HG03354 (cell line): Measurements from ENCODE around the gene P4HA3.

Experiments used
- ATAC-seq: cut with Tn5 transposase; IDR thresholded peaks from one replicate; pipeline ENCODE4 v1.9.1; 2021; ENCODE audit warnings: mild to moderate bottlenecking; ENCODE audit not compliant: unreplicated experiment, poor library complexity, severe bottlenecking

P4HA3 gene

DNA sequence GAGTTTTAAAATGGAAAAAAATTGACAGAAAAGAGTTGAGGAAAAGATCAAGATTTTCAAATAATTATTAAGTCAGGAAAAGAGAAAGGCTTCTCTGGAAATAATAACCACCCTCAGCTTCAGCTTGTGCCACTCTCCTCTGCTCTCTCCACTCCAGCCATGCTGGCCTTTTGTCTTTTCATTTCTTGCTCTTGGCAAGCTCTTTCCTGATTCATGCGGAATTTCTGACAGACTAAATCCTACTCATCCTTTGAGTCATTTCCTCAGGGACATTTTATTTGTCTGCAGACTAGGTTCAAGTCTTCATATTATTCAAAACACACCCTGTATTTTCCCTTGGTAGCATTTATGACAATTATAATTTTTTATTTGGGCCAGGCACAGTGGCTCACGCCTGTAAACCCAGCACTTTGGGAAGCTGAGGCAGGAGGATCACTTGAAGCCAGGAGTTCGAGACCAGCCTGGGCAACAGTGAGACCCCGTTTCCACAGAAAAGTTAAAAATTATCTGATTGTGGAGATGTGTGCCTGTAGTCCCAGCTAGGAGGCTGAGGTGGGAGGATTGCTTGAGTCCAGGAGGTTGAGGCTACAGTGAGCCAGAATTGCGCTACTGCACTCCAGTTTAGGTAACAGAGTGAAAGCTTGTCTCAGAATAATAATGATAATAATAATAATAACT is 7.8 kb upstream of the P4HA3 start:
- ATAC-seq = no peak

DNA sequence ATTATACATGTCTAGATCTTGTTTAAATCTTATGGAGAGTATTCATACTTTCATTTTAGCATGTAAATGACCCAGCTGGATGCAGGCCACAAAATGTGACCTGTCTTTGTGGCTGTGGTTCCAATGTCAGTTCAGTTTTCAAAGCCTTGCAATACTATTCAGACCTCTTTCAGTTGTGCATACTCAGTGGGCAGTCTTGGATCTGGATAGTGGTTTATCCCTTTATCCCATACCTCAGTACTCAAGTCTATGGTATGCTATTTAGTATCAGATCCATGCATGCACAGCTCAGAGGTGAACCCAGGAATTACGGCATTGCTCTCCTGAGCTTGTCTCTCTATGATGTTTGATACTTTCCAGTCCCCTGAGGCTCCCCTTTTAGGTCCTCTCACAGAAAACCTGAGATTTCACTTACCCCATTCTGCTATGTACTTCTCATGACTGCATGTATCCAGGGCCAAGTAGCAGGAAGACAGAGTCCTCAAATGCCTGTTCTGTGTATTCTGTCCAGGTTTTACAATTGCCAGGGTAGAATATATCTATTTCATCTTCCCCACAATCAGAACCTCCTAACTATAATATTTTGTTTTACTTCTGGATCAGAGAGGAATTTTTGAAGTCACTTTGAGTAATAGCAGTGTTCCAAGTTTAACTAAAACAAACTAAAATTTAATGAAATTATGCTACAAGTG is 6.9 kb upstream of the P4HA3 start:
- no peak for ATAC-seq

DNA sequence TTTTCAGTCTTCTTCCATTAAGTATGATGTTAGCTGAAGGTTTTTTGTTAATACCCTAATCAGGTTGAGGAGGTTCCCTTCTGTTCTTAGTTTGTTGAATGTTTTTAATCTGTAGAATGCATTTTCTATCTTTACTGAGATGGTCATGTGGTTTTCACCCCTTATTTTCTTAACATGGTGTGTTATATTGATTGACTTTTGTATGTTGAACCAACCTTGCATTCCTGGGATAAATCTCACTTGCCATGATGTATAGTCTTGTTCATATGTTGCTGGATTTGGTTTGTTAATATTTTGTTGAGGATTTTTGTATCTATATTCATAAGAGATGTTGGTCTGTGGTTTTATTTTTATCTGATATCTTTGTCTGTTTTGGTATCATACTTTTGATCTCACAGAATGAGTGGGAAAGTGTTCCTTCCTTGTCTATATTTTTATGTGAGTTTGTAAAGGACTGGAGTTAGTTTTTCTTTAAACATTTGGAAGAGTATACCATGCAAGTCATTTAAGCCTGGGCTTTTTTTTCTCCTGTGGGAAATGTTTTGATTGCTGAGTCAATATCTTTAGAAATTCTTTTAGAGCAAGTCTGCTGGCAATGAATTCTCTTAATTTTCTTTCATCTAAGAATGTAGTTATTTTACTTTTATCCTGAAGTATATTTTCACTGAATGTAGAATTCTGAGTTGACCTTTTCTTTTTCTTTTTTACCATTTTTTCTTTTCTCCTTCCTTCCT is 5.5 kb upstream of the P4HA3 start:
- no peak for ATAC-seq

DNA sequence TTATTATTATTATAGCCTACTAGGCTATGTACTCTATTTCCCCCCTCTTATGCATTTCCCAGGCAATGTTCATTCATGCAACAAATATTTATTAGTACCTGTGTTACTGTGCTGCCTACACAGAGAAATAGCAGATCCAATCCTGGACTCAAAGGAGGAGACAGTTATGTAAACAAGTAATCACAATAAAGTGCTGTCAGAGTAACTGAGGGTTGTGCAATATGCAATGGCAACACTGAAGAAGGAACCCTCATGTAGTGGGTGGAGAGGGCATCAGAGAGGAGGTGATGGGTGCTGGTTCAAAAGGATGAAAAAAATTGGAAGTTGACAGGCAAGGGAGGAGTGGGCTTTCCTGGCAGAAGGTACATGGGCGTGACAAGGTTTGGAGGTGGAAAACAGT is 886 bp upstream of the P4HA3 start:
- no peak for ATAC-seq

DNA sequence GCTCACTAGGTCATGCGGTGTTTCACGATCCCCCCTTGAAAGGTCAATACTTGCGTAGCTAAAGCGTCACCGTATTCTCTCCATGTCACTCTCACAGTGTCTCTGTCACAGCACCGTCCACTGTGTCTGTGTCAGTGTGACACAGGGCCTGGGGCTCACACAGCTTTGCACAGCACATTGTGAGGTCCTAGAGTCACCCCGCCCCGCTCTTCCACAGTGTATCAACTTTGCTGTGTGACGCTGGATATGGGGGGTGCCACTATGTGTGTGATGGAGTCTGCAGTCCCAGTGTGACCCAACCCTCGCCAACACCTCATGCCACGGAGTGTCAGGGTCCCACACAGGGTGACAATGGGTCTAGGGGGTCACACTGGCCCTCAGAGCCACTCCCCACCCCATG is 583 bp downstream of the P4HA3 start:
- no peak for ATAC-seq

DNA sequence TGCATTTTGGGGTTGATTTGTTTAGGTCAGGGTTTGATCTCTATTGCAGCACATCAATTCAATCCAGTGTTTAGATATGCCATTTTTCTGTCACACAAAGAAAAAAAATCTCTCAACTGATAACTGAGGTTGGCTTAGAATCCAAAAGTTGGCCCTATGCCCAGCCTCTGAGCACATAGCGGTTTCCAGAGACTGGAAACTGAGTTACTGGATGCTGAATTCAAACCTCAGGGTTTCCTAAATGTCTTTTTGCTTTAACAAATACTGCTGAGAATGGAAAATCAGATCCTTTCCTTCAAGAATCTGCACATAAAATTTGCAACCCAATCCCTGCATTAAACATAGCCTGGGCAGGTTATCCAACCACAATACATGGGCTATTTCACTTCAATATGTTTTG is 4.0 kb downstream of the P4HA3 start:
- no peak for ATAC-seq

DNA sequence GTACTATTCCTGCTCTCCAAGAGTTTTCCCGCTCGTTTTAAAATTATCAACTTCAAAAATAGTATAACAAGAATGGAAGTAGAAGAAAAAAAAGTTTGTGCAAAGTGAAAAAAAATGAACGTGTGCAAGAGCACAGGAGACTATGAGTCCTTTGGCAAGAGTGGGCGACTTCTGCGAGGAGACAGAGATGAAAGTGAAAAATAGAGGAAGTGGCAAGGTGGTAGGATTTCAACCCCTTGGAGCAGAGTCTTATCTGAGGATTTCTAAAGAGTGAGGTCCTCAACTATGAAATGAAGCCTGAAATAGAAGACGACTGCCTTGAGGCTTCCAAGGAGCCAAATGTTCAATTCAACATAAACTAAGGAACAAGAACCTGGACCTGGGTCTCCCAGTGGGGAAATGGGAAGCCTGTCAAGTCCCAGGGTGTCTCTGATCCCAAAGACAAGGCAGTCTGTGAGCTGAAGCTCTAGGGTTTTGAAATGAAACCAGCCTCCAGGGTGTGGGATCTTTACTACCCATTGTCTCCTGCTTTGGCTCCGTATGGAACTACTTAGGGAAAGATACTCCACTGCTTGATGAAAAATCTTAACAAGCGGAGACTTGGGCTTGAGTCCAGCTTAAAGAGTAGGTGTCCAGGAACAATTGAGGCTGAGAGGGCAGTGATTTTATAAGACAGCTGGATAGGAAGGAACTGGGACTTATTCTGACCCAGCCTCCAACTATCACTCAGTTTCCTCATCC is 4.8 kb downstream of the P4HA3 start:
- ATAC-seq = no peak

DNA sequence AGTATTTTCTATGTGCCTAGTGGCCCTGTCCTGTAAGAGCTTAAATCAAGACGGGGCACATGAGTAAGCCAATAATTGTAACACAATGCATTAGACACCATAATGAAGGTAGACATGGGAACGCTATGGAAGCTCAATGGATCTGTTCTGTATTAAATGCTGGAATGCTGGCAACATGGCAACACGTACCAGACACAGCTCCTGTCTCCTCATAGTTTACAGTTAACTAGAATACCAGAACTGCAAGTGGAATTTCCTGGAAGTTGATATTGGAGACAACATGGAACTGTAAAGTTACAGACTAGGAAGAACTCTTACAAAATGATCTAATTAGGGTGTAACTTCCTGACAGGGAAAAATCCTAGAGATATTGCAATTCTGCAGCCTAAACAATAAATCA is 12.4 kb downstream of the P4HA3 start:
- no peak for ATAC-seq

DNA sequence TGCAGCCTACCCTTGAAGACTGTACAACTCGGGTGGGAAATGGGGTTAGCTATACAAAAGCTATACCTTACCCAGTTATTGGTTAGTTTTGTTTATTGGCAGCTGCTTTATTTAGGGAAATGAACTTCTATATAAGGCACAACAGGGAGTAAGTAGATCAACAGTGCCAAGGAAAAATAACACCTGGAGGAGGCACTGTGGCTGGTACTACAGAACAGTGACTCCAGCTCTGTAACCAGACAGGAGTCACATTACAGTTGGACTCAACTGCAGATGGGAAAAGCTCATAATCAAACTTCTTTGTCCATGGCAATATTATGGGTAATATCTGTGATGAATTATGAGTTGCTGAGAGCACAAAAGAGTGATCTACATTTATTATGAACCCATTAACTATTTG is 14.0 kb downstream of the P4HA3 start:
- no peak for ATAC-seq

DNA sequence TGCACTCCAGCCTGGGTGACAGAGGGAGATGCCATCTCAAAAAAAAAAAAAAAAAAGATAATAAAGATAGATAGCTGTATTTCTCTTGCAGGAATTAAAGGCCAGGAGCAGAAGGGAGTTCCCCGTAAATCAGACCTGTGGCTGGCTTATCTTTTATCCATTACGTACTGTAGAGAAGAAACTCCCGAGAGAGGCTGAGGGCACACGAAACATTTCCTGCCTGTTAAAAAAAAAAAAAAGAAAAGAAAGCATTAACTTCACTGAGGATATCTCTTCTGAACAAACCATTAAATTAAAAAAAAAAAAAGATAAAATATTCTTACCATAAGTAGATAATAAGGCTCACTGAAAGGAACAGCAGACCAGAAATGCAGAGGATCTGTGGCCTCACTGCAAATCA is 22.5 kb downstream of the P4HA3 start:
- no peak for ATAC-seq

DNA sequence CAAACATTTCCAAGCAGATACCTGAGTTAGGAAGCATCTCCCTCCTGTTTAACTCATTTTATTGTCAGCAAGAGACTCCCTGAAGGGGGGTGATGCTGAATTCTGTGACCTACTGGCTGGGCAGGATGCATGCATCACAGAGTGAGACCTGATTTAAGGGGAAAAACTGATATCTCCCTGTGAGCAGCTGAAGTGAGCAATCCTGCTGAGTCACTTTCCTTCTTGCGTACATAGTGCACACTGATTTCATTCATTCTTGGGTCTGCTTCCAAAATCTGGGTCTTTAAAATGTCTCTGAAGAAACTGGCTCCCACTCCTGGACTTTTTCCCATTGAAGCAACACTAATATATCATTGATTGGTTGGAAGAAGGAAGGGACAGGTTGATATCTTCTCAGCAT is 23.3 kb downstream of the P4HA3 start:
- ATAC-seq = no peak

DNA sequence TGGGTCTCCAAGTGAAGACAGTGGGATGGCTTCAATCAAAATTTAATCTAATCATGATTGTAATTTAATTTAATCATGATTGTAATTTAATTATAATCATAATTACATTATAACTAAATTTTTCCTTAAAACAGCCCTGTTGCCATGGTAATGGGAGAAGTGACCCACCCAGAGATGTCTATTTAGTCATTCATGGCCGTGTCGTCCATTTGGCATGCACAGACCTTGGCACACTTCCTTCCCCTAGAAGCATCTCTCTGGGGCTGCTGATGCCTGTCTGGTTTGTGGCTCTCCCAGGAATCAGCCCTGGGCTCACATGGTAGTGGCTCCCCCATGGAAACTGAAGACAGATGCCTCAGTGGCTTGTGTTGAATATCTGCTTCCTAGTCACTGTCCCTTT is 27.0 kb downstream of the P4HA3 start:
- no peak for ATAC-seq

DNA sequence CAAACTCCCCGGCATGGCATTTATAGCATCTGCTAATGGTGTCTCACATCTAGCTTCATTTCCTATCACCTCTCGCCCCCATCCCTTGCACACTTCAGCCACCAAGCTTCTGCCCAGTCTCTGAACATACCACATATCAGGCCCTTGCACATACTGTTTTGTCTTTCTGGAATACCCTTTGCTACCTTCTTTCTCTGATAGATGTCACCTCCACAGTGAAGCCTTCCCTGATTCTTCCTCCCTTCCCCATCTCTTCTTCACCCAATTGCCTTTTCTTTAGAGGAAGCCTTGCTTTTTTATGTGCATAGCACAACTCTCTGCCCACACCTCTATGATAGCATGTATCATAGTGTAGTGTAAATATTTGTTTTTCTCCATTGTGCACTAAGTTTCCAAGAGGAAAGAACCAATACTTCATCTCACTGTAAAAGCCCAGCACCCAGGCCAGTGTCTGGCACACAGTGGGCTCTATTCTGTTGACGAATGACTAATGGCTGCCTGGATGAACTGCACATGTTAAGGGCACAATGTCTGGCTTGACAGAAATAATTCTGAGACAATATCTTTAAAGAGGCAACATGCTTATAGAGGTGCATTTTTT is 27.8 kb downstream of the P4HA3 start:
- ATAC-seq = no peak

DNA sequence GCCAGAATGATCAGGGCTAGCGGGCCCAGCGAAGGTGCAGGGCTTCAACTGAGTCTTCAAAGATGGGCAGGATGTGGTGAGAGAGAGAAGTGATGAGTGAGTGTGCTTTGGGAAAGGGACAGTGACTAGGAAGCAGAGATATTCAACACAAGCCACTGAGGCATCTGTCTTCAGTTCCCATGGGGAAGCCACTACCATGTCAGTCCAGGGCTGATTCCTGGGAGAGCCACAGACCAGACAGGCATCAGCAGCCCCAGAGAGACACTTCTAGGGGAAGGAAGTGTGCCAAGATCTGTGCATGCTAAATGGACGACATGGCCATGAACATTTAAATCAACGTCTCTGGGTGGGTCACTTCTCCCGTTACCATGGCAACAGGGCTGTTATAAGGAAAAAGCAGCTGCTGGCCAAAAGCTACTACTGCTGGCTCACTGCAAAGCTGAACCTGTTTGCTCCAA is 28.5 kb downstream of the P4HA3 start:
- ATAC-seq = no peak

DNA sequence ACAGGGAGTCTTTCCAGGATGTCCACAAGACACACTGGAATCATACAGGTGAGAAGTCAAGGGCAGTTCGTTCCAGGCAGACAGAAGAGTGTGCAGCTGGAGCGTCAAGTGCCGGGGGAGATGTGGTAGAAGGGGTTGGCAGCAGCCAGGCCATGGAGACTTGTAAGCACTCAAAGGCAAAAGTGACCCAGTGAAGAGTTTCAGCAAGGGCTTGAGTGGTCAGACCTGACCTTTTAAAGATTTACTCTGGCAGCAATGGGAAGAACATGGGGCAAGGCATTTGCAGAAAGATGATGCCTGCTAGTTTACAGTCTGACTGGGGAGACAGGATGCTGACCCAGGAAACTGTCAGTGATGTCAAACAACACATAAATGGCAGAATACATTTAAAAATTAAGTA is 29.0 kb downstream of the P4HA3 start:
- no peak for ATAC-seq

DNA sequence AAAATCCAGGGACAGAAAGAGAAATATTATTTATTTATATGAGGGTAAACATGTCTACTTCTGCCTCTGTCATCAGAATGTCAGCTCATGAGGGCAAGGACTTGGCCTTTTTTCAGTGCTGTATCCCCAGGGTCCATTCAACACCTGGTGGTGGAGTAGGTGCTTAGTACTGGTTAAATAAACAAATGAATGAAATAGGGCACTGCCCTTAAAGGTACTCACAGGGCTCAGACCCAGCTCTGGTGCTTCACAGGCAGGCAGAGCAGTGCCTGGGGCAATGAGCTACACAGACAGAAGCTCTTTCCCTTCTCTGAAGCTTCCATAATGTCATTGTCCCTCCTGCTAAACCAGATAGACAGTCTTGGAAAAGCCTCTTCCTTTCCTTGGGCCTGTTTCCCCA is 30.9 kb downstream of the P4HA3 start:
- no peak for ATAC-seq

DNA sequence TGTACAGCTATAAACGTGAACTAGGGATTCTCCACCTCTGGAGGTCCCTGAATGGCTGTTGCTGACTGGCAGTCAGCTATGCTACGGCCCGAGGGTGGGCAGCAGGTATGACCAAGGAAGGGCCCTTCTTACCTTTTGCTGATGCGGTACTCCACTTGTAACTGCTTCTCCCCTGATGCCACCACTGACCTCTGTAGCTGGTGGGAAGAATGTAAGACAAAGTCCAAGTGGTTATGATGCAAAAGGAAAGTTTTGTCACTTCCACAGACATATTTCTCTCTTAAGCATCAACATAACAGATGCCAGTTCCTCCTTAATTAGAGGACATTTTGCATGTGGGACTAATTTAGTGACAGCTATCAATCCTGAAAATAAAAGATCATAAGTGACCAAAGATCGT is 32.2 kb downstream of the P4HA3 start:
- ATAC-seq = no peak

DNA sequence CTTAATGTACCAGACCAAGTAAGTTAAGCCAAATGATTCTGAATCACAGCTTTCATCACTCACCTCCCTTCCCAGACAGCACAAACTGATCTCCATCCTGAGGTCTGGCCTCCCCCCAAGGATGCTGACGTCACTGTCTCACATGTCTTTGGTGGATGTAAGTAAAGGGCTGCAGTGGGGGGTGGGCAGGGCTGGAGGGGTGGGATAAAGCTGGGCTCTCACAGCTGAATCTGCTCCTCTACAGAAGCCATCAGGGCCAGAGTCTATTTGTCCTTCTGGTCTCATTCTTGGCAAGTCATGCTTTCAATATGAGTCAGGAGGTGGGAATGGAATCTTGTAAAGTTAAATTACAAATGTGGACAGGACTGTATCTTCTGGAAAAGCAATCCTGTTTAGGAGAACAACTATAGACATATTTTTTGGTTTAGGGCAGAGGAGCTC is 32.7 kb downstream of the P4HA3 start:
- ATAC-seq = no peak

DNA sequence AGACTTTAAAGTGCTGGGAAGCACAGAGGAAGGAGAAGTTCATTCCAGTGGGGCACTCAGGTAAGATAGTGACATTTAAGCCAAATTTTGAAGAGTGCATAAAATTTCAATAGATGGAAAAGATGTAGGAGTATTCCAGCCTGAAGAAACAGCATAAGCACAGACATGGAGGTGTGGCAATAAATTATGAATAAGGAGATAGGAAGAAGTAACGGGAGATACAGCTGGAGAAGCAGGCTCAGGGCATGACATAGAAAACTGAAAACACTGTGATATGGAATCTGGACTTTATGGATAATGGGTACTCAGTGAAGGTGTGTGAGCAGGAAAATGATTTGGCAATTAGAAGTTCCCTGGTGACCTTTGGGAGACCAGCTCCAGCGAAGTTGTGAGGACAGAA is 33.3 kb downstream of the P4HA3 start:
- ATAC-seq = no peak

DNA sequence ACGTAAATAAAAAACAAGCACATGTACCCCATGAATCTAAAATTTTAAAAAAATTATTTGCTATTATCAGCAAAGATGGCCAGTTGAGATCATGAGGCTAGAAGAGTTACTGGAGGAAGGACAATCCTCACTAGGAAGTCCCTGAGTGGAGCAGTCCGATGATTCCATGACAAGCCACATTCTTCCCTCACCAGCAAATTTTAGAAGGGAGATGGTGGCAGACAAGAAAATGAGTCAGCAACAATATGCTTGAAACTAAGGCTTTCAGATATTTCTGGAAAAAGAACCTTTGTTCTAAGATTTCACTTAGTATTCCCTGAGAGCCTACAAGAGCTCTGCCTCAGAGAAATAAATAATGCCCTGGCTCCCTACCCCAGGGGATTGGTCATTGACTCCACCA is 34.9 kb downstream of the P4HA3 start:
- no peak for ATAC-seq
